ENCODE data around the gene LRRC4B.

Gene LRRC4B

DNA sequence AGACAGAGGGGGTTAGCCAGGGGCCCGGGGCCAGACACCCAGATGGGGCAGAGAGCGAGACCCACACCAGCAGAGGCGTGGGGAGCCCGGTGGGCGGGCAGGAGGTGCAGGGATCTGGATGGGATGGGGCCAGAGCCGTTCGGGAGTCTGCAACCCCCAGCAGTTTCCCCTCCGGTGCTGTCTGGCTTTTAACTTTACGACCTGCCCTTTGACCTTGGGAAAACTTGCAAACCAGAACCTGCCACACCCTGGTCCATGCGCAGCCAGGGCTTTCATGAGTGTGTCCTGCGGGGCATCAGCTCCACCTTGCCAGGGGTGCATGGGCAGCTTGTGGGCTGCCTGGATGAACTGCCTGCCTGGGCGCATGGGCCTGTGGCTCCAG, 67.1 kb downstream of the LRRC4B start:
- TF ChIP-seq, protein P1, sequence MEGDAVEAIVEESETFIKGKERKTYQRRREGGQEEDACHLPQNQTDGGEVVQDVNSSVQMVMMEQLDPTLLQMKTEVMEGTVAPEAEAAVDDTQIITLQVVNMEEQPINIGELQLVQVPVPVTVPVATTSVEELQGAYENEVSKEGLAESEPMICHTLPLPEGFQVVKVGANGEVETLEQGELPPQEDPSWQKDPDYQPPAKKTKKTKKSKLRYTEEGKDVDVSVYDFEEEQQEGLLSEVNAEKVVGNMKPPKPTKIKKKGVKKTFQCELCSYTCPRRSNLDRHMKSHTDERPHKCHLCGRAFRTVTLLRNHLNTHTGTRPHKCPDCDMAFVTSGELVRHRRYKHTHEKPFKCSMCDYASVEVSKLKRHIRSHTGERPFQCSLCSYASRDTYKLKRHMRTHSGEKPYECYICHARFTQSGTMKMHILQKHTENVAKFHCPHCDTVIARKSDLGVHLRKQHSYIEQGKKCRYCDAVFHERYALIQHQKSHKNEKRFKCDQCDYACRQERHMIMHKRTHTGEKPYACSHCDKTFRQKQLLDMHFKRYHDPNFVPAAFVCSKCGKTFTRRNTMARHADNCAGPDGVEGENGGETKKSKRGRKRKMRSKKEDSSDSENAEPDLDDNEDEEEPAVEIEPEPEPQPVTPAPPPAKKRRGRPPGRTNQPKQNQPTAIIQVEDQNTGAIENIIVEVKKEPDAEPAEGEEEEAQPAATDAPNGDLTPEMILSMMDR (IDR thresholded peaks at IDR 0.05), result no peak
- no peaks in the 10 kb centered on the region for H3K4me1 ChIP-seq (ENCODE audit: control insufficient read depth in 1 of 2, insufficient read depth in 1 of 2, low read depth in 1 of 2, low read length in 1 of 2)
- H3K36me3 ChIP-seq, result peaks cover 4% of the 10 kb centered on the region
- no peaks in the 10 kb centered on the region for H3K9me3 ChIP-seq
- H3K27me3 ChIP-seq, result no peaks in the 10 kb centered on the region
- H3K4me3 ChIP-seq (ENCODE audit: low read depth in 1 of 2, low read length in 1 of 2), result no peak overlapping the region
- H3K27ac ChIP-seq, result no peak overlapping the region

DNA sequence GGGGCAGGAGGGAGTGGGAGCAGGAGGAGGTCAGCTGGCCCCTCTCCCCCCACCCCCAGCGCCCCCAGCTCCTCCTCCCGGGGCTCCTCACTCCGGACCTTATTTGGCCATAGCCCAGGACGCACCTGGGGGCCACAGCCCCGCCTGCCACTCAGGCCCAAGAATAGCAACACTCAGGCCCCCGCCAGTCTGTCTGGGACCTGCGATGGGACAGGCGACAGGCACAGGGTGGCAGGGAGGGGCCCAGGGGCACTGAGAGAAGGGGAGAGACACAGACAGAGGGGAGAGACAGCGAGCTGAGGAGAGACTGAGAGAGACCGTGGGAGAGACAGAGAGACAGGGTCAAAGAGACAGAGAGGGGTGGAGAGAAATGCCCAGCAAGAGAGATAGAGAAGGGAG, 67.5 kb downstream of the LRRC4B start:
- Histone ChIP-seq H3K27me3 (no peaks in the 10 kb centered on the region), H3K36me3 (peaks cover under 1% of the 10 kb centered on the region), H3K4me1 (ENCODE audit: control insufficient read depth in 1 of 2, insufficient read depth in 1 of 2, low read depth in 1 of 2, low read length in 1 of 2) (no peaks in the 10 kb centered on the region), H3K27ac (no peak overlapping the region), H3K4me3 (ENCODE audit: low read depth in 1 of 2, low read length in 1 of 2) (no peak overlapping the region), H3K9me3 (no peaks in the 10 kb centered on the region)
- TF ChIP-seq, protein P1 (IDR thresholded peaks at IDR 0.05), result no peak

DNA sequence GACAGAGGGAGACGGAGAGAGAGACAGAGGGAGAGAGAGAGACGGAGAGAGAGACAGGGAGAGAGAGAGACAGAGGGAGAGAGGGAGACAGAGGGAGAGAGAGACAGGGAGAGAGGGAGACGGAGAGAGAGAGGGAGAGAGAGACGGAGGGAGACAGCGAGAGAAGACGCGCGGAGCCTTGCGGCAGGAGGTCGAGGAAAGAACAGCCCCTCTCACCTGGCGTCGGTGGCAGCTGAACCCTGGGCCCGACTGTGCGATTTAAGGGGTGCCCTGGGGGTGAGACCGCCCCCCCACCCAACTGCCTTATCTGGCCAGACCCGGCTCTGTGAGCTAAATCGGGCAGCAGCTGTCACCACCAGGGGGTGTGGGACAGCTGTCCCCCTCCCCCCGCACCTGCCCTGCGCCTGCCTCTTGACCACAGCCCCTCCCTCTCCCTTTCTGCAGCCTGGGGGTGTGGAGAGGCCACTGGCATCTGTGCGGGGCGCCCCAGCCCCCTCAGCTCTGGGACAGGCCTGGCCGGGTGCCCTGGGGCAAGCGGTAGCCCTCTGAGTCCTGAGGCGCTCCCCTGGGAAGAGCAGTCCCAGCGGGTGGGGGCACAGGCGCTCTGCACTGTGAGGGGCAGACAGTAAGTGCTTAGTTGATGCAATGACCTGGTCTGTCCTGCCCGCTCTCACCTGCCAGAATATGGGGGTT, 68.0 kb downstream of the LRRC4B start:
- H3K36me3 ChIP-seq, result no peaks in the 10 kb centered on the region
- TF ChIP-seq, protein P1 (IDR thresholded peaks at IDR 0.05), result no peak

DNA sequence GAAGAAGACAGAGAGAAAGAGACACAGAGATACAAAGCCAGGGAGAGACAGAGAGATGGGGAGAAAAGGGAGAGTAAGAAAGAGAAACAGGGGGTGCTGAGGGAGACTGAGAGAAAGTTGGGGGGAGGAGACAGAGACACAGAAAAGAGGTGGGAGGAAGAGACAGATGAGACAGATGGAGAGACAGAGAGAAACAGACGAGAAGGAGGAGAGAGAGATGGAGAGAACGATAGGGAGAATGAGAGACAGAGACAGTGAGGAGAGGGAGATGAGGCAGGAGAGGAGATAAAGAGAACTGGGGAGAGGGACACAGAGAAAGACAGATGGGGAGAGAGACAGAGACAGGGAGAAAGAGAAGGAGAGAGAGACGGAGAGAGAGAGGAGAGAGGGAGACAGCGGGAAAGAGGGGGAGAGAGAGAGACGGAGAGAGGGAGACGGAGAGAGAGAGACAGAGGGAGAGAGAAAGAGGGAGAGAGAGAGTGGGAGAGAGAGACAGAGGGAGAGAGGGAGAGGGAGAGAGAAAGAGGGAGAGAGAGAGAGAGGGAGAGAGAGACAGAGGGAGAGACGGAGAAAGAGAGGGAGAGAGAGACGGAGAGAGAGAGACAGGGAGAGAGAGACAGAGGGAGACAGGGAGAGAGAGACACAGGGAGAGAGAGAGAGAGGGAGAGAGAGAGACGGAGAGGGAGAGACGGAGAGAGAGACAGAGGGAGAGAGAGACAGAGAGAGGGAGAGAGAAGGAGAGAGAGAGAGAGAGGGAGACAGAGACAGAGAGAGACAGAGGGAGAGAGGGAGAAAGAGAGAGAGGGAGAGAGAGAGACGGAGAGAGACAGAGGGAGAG, 69.8 kb downstream of the LRRC4B start:
- TF ChIP-seq, protein P1 (IDR thresholded peaks at IDR 0.05), result no peak
- H3K27me3 ChIP-seq, result no peaks in the 10 kb centered on the region
- no peak overlapping the region for H3K27ac ChIP-seq

More for the DNA sequence above, 68.0 kb downstream of the LRRC4B start:
- H3K9me3 ChIP-seq, result no peaks in the 10 kb centered on the region
- H3K4me3 ChIP-seq (ENCODE audit: low read depth in 1 of 2, low read length in 1 of 2), result no peak overlapping the region
- H3K4me1 ChIP-seq (ENCODE audit: control insufficient read depth in 1 of 2, insufficient read depth in 1 of 2, low read depth in 1 of 2, low read length in 1 of 2), result no peaks in the 10 kb centered on the region
- H3K27ac ChIP-seq, result no peak overlapping the region
- no peaks in the 10 kb centered on the region for H3K27me3 ChIP-seq

DNA sequence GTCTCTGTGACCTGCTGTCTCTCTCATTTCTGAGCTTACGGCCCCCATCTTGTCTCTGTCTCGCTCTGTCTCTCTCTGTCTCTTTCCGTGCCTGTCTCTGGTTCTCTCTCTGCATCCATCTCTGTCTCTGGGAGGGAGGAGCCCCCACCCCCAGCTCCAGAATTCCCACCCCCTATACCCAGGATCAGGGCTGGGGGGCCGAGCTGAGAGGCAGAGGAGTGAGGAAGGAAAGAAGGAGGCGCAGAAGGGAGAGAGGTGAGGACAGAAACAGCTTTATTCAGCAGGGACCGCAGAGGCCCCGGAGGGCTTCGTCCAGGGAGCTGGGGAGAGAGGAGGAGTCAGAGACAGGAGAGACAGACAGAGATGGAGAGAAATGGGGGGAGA, 71.2 kb downstream of the LRRC4B start:
- Histone ChIP-seq H3K27me3 (no peaks in the 10 kb centered on the region), H3K36me3 (no peaks in the 10 kb centered on the region), H3K4me3 (ENCODE audit: low read depth in 1 of 2, low read length in 1 of 2) (no peak overlapping the region), H3K27ac (no peak overlapping the region), H3K4me1 (ENCODE audit: control insufficient read depth in 1 of 2, insufficient read depth in 1 of 2, low read depth in 1 of 2, low read length in 1 of 2) (peaks cover 3 to 5% of the 10 kb centered on the region in 2 experiments), H3K9me3 (no peaks in the 10 kb centered on the region)
- TF ChIP-seq, protein P1 (IDR thresholded peaks at IDR 0.05), result no peak

More for the DNA sequence above, 69.8 kb downstream of the LRRC4B start:
- no peaks in the 10 kb centered on the region for H3K36me3 ChIP-seq
- no peaks in the 10 kb centered on the region for H3K9me3 ChIP-seq
- H3K4me1 ChIP-seq (ENCODE audit: control insufficient read depth in 1 of 2, insufficient read depth in 1 of 2, low read depth in 1 of 2, low read length in 1 of 2), result no peaks in the 10 kb centered on the region
- H3K4me3 ChIP-seq (ENCODE audit: low read depth in 1 of 2, low read length in 1 of 2), result no peak overlapping the region

All from neutrophil (primary cell).